CD4-positive, alpha-beta T cell treated with Interleukin-12 subunit alpha and Interleukin-12 subunit beta, for 1 hour (primary cell): Measurements from ENCODE around the gene GP1BB.

Experiments
- DNase-seq: peaks from one replicate; pipeline ENCODE4 v3.0.0-alpha.2; 2020

GP1BB gene

GRCh38 chr22:19756288-19757128 is 33.2 kb downstream of the GP1BB start:
- DNase-seq, result peak; percentile 69

GRCh38 chr22:19757140-19757984 is 34.0 kb downstream of the GP1BB start:
- DNase-seq, result no peak

- DNase-seq, result no peak
Measured at GRCh38 chr22:19757985-19758895, 34.9 kb downstream of the GP1BB start.

- DNase-seq, result no peak
Measured at GRCh38 chr22:19758896-19759426, 35.6 kb downstream of the GP1BB start.

- DNase-seq, result no peak
Measured at GRCh38 chr22:19759427-19760057, 36.2 kb downstream of the GP1BB start.

GRCh38 chr22:19760058-19760950 is 37.0 kb downstream of the GP1BB start, which contains the start of gene TBX1:
Gene TBX1 (plus strand): TSS chr22:19760778. CDS start chr22:19760844, 66 bp downstream.
- DNase-seq, result no peak

- no peak for DNase-seq
Measured at GRCh38 chr22:19760951-19761724, 37.8 kb downstream of the GP1BB start.

- no peak for DNase-seq
Measured at GRCh38 chr22:19761725-19762567, 38.6 kb downstream of the GP1BB start.

- DNase-seq, result no peak
Measured at GRCh38 chr22:19762568-19763457, 39.5 kb downstream of the GP1BB start.

GRCh38 chr22:19763458-19764298 is 40.3 kb downstream of the GP1BB start:
- no peak for DNase-seq

GRCh38 chr22:19764299-19764593 is 40.9 kb downstream of the GP1BB start:
- DNase-seq, result no peak

GRCh38 chr22:19764636-19765476 is 41.5 kb downstream of the GP1BB start:
- no peak for DNase-seq

GRCh38 chr22:19765477-19766239 is 42.3 kb downstream of the GP1BB start:
- peak; percentile 21 for DNase-seq

- no peak for DNase-seq
Measured at GRCh38 chr22:19766240-19766510, 42.8 kb downstream of the GP1BB start.

- peak; percentile 47 for DNase-seq
Measured at GRCh38 chr22:19766511-19767426, 43.4 kb downstream of the GP1BB start.
